PFSK-1 (cell line): ENCODE results near the gene TAAR5.

Experiments used
- POLR2AphosphoS5 ChIP-seq: IDR thresholded peaks from 2 replicates; pipeline ENCODE4 v1.6.1; 2012; ENCODE audit warnings: low read depth, mild to moderate bottlenecking, control low read depth, low read length, moderate library complexity
- REST ChIP-seq, 2 experiments: IDR thresholded peaks; 2 replicates each; pipeline versions ENCODE4 v1.6.1 to v1.8.0; 2011 to 2012; ENCODE audit warnings: low read depth in 2 of 2, low read length in 2 of 2, control low read depth in 1 of 2, inconsistent platforms in 1 of 2, mild to moderate bottlenecking in 1 of 2, moderate library complexity in 1 of 2; ENCODE audit not compliant: insufficient read depth in 1 of 2

GRCh38 chr6:132589454-132589853, at the start of gene TAAR5:
- TF ChIP-seq POLR2AphosphoS5 = no peak
- TF ChIP-seq REST (IDR thresholded peaks at IDR 0.05; ENCODE audit: insufficient read depth in 1 of 2, low read depth in 2 of 2, low read length in 2 of 2) = peak in 1 of 2 experiments; percentile 61; a peak in 1 of 4 replicates
